Muscle of leg (tissue), 11 donors: ENCODE results near the gene MAD1L1. TPM values are rescaled to one million over a fixed set of nuclear protein-coding genes. Genes with fewer than 3 reads are reported as not detected.

Experiments used
- DNase-seq: peaks from one replicate; pipeline ENCODE4 v3.0.0; 2013
- H3K27ac ChIP-seq: one replicate; pipeline ENCODE4 v1.5.1; 2013; ENCODE audit warnings: mild to moderate bottlenecking, low read length, control low read depth
- H3K27me3 ChIP-seq: one replicate; pipeline ENCODE4 v1.6.1; 2013; ENCODE audit warnings: low read length; ENCODE audit not compliant: control insufficient read depth, insufficient read depth
- H3K36me3 ChIP-seq: one replicate; pipeline ENCODE4 v1.6.1; 2013; ENCODE audit warnings: low read length; ENCODE audit not compliant: control insufficient read depth, insufficient read depth
- H3K4me1 ChIP-seq: one replicate; pipeline ENCODE4 v1.6.1; 2013; ENCODE audit warnings: low read length; ENCODE audit not compliant: control insufficient read depth, insufficient read depth
- H3K4me3 ChIP-seq: one replicate; pipeline ENCODE4 v1.5.1; 2013; ENCODE audit warnings: low read length, control low read depth
- H3K9me3 ChIP-seq: replicated peaks from 2 replicates; pipeline ENCODE4 v1.6.1; 2013; ENCODE audit warnings: low read depth, low read length; ENCODE audit not compliant: control insufficient read depth
- WGBS: methylation state at CpG from one replicate; pipeline ENCODE4 v1.1.5; 2013; ENCODE audit warnings: missing lambda C conversion rate; ENCODE audit not compliant: insufficient coverage; 5-methylcytosine and 5-hydroxymethylcytosine counted together
- polyA plus RNA-seq, 8 donors: library from polyadenylated mRNA; unstranded; fragments of 120-200 nt; gene quantifications; one replicate each; pipeline versions ENCODE4 v1.2.1 to v1.2.3, GENCODE V29; 2013; ENCODE audit warnings: inconsistent platforms in 1 of 8, low replicate concordance in 1 of 8; ENCODE audit not compliant: insufficient read length in 8 of 8, insufficient read depth in 1 of 8
- total RNA-seq: library from RNA; stranded (reverse); fragments of 120-200 nt; gene quantifications from one replicate; pipeline ENCODE4 v1.2.4, GENCODE V29; 2013

MAD1L1 gene
- total and polyA plus RNA-seq, 9 donors: 19.1 to 38.7 (median 21.8) TPM

- 70% methylated on average over 24 of the region's 29 CpGs for WGBS
- H3K27me3 ChIP-seq: no peaks in the 10 kb centered on the region
- peaks cover 22% of the 10 kb centered on the region for H3K4me1 ChIP-seq
- H3K36me3 ChIP-seq: no peaks in the 10 kb centered on the region
- no peak overlapping the region for H3K4me3 ChIP-seq
- no peak for DNase-seq
- H3K27ac ChIP-seq: no peak overlapping the region
- H3K9me3 ChIP-seq: no peaks in the 10 kb centered on the region
These were observed 222.0 kb downstream of the MAD1L1 start for GRCh38 chr7:2010551-2011265.

DNA sequence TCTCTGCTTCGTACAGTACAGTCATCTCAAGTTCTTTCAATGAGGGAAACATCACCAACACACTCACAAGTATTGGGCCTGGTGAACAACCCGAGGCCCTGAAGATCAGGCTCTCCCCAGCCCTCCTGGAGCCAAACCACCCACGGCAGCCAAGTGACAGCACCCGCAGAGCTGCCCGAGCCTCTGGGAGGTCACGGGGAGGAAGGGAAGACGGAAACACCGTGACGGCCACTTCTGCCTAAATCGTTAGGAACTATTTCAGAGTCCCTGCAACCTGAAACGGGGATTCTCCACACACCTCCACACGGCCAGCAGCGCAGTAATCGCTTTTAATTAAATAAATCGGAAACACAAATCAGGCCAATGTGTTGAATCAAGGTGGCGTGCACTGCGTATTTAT lies 222.6 kb downstream of the MAD1L1 start:
- H3K4me3 ChIP-seq: no peak overlapping the region
- WGBS: 47% methylated on average over 8 of the region's 17 CpGs
- peaks cover 21% of the 10 kb centered on the region for H3K4me1 ChIP-seq
- no peak for DNase-seq
- no peaks in the 10 kb centered on the region for H3K9me3 ChIP-seq
- H3K36me3 ChIP-seq: no peaks in the 10 kb centered on the region
- no peaks in the 10 kb centered on the region for H3K27me3 ChIP-seq
- no peak overlapping the region for H3K27ac ChIP-seq

- Histone ChIP-seq H3K36me3 (no peaks in the 10 kb centered on the region), H3K9me3 (no peaks in the 10 kb centered on the region), H3K4me3 (no peak overlapping the region), H3K27me3 (no peaks in the 10 kb centered on the region), H3K4me1 (peaks cover 21% of the 10 kb centered on the region), H3K27ac (no peak overlapping the region)
- DNase-seq: no peak
- 74% methylated on average over 16 of the region's 16 CpGs for WGBS
These were observed 223.2 kb downstream of the MAD1L1 start for GRCh38 chr7:2009541-2010001.

GRCh38 chr7:2008936-2009540 lies 223.7 kb downstream of the MAD1L1 start:
- H3K4me3 ChIP-seq: no peak overlapping the region
- no peak for DNase-seq
- no peaks in the 10 kb centered on the region for H3K9me3 ChIP-seq
- H3K27ac ChIP-seq: no peak overlapping the region
- H3K36me3 ChIP-seq: no peaks in the 10 kb centered on the region
- 80% methylated on average over 25 of the region's 25 CpGs for WGBS
- peaks cover 21% of the 10 kb centered on the region for H3K4me1 ChIP-seq
- H3K27me3 ChIP-seq: no peaks in the 10 kb centered on the region

GRCh38 chr7:2008101-2008935 lies 224.4 kb downstream of the MAD1L1 start:
- H3K36me3 ChIP-seq: no peaks in the 10 kb centered on the region
- no peak for DNase-seq
- H3K27ac ChIP-seq: no peak overlapping the region
- H3K4me1 ChIP-seq: peaks cover 19% of the 10 kb centered on the region
- H3K4me3 ChIP-seq: no peak overlapping the region
- H3K27me3 ChIP-seq: no peaks in the 10 kb centered on the region
- H3K9me3 ChIP-seq: no peaks in the 10 kb centered on the region
- 69% methylated on average over 23 of the region's 28 CpGs for WGBS

DNA sequence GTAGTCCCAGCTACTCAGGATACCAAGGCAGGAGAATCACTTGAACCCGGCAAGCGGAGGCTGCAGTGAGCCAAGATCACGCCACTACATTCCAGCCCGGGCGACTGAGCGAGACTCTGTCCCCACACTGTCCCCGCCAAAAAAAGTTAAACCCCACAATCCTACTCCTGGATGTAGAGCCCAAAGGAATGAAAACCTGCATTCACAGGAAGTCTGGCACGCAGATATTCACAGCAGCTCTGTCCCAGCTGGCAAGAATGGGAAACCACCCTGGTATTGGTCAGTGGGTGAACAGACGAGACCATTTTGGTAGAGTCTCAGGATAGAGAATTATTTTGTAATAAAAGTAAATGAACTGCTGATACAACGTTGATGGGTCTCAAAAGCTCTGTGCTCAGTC lies 225.2 kb downstream of the MAD1L1 start:
- WGBS: 88% methylated on average over 9 of the region's 10 CpGs
- Histone ChIP-seq H3K4me3 (no peak overlapping the region), H3K36me3 (no peaks in the 10 kb centered on the region), H3K27me3 (no peaks in the 10 kb centered on the region), H3K4me1 (peaks cover 13% of the 10 kb centered on the region), H3K27ac (no peak overlapping the region), H3K9me3 (no peaks in the 10 kb centered on the region)
- DNase-seq: no peak

DNA sequence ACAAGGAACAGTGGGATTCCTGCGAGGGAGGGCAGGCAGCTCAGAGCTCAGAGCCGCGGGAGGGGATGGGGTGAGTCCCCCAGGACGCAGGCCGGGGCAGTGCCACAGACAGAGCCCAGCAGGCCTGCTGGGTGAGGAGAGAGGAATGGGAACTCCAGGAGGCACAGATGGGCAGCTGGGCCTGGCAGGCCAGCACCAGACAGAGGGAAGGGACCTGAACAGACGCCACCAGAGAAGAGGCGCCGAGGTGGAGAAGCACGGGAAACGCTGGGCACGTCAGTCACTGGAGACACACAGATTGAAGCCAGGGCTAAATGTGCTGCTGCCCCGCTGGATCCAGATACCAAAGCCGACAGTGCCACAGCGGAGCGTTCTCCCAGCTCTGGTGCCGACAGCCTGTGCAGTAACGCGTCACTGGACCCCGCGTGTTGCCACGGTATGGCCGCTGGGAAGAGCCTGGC lies 225.8 kb downstream of the MAD1L1 start:
- no peak for DNase-seq
- Histone ChIP-seq H3K4me1 (peaks cover 15% of the 10 kb centered on the region), H3K27ac (no peak overlapping the region), H3K36me3 (no peaks in the 10 kb centered on the region), H3K9me3 (no peaks in the 10 kb centered on the region), H3K27me3 (no peaks in the 10 kb centered on the region), H3K4me3 (no peak overlapping the region)
- 89% methylated on average over 19 of the region's 22 CpGs for WGBS

GRCh38 chr7:2006231-2006771 lies 226.4 kb downstream of the MAD1L1 start:
- Histone ChIP-seq H3K4me1 (peaks cover 22% of the 10 kb centered on the region), H3K27ac (no peak overlapping the region), H3K4me3 (no peak overlapping the region), H3K27me3 (no peaks in the 10 kb centered on the region), H3K36me3 (no peaks in the 10 kb centered on the region), H3K9me3 (no peaks in the 10 kb centered on the region)
- 55% methylated on average over 16 of the region's 20 CpGs for WGBS
- DNase-seq: no peak

DNA sequence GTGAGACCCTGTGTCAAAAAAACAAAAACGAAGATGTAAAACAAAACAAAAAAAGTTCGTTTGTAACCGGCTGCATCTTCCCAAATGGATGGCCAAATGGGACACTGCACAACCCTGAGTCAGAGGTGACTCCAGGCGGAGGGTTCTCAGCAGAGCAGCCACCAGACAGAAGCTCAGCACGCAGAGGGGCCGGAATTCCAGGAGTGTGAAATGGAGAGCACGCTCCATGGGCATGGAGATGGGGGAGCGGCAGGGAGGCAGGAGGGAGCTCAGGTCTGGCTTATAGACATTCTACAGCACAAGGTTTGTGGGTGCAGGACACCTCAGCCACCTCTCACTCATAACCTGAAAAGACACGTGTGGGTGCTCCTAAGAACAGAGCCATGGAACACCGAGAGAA lies 227.0 kb downstream of the MAD1L1 start:
- H3K36me3 ChIP-seq: no peaks in the 10 kb centered on the region
- 89% methylated on average over 9 of the region's 10 CpGs for WGBS
- no peaks in the 10 kb centered on the region for H3K9me3 ChIP-seq
- no peaks in the 10 kb centered on the region for H3K27me3 ChIP-seq
- H3K4me3 ChIP-seq: no peak overlapping the region
- H3K27ac ChIP-seq: no peak overlapping the region
- no peak for DNase-seq
- H3K4me1 ChIP-seq: peaks cover 27% of the 10 kb centered on the region
